ENCODE data around the gene CD248.
"Not testable (repeated sequence)": the region's sequence is repeated elsewhere in the genome, so short reads cannot be mapped to it uniquely, and the experiment has no call there.

CD248 gene

DNA sequence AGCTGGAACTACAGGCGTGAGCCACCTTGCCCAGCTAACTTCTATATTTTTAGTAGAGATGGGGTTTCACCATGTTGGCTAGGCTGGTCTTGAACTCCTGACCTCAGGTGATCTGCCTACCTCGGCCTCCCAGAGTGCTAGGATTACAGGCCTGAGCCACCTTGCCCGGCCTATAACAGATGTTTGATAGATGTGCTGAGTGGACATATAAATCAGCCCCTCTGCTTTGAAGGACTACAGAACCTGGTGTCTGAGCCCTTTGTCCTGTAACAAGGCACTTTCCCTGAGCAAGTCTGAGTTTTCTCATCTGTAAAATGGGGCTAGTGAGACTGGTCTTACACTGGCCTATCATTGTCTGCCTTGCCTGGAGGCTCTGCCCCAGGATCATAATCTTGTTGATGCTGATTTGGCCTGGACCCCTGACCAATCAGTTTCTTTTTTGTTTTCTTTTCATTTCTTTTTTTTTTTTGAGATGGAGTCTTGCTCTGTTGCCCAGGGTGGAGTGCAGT is 12.4 kb upstream of the CD248 start:
- no peak for DNase-seq (ENCODE audit: low read depth, low spot score)

DNA sequence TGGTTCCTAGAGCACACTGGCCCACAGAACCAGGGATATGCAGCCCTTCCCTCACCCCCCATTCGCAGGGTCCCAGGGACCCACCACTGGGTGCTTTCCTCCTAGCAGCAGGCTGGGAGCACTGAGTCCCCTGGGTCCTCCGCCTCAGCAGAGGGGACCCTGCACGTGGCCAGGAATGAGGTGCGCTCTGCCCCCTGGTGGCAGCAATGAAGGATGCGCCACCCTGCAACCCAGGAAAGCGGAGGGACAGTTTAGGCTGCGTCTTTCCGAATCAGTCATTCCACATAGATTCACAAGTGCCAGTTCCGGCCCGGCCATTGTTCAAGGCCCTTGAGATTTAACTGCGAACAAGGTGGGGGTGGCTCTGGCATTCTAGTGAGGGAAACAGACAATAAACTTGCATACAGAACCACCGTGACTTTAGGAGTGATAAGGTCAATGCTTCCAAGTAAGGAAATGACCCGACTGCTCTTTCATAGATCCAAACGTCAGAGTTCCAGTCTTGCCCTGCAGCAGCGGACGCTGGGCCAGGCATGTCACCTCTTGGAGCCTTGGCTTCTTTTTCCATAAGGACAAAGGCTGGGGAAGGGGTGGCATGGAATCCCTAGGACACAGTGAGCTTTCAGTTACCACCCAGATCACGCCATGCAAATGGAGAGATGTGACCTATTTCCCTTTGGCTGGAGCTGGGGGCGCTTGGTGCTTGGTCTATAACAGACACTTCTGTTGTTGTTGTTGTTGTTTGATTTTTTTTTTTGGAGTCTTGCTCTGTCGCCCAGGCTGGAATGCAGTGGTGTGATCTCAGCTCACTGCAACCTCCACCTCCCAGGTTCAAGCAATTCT is 11.7 kb upstream of the CD248 start:
- no peak for DNase-seq (ENCODE audit: low read depth, low spot score)

DNA sequence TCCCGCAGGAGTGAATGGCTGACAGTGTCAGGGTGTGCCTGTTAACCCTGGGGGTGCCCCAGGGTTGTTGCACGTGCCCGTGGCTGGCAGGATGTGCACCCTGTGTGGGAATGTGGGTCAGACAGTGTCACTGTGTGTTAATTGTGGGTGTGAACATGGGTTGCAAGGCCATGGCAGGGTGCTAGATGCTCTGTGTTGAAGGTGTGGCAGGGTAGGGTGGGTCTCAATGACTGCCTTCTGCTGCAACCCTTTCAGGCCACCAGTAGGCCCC is 11.1 kb upstream of the CD248 start:
- DNase-seq (ENCODE audit: low read depth, low spot score): no peak

DNA sequence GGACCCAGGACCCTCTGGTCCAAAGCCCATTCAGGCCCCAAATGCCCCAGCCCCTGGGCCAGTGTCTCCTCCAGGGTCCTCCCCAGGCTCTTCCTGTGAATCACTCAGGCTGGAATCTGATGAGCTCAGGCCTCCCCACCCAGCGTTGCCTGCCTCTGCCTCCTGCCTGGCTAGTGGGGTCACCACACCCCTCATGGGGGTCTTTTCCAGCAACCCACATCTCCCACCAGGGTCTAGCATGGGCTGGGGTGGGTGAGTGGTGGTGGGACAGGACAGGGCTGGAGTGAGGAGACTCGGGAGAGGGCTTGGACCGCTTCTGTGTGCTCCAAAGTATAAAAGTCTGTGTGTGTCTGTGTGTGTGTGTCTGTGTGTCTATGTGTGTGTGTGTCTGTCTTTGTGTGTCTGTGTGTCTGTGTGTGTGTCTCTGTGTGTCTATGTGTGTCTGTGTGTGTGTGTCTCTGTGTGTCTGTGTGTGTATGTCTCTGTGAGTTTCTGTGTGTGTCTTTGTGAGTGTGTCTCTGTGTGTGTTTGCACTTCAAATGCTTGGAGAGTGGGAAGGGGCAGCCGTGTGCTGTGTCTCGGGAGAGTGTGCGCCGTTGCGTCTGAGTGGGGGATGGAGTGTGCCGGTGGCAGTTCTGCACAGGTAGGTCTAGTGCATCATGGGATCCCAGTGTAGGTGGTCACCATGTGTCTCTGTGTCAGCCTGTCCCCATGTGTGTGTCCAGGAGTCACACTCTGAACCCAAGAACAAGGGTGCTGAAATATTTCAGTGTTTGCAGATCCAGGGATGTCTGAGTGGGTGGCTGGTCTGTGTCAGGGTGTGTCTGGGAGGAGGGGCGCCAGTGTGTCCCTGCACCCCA is 10.6 kb upstream of the CD248 start:
- no peak for DNase-seq (ENCODE audit: low read depth, low spot score)

DNA sequence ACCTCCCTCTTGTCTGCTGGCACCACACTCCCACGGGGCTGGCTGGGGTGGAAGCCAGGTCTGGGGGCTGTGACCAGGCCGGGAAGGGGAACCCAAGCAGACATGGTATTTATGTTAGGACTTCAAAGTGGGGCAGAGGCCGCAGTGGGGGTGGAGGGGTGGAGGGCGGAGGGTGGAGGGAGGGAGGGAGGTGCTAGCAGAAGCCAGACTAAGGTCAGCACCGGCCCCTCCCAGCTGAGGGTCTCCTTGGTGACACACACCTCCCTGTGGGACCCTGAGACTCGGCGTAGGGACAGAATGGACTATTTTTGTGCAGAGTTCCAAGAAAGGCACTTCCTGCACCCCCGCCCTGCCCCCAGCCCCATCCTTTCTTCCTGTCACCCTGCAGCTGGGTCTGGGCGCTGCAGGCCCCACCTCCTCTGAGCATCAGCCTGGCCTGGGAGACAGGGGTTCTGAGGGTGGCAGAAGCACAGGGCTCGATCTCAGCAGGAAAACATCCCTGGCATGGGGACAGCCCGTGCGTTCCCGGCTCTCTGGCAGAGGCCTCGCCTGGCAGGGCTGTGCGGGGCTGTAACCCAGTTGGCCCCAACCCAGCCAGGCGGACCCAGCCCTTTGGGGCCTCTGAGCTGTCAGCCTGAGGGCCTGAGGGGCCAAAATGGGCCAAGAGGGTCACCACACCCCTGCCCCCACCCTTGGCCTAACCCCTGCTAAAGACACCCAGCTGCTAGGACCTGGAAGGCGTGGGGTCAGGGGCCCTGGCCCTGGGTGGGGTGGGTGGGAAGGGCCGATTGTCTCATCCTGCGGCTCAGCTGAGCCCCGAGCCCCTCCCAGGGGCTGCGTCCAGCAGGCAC is 9.6 kb upstream of the CD248 start:
- no peak for DNase-seq (ENCODE audit: low read depth, low spot score)

DNA sequence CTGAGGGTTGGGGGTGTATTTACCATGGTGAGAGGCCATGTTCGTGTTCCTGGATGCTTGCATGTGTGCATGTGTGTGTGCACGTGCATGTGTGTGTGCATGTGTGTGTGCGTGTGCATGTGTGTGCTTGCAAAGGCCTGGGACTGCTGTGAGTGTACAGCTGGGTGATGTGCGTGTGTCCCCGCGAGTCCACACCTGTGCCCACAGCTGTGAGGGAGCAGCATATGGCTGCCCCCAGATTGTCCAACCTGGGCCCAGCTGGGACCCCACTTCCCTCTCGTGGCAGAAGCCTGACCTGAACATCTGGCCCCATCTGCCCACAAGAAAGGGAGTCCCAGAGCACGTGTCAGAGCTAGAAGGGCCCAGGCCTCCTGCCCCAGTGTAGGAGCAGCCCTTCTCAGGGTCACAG is 8.4 kb upstream of the CD248 start:
- no peak for DNase-seq (ENCODE audit: low read depth, low spot score)

DNA sequence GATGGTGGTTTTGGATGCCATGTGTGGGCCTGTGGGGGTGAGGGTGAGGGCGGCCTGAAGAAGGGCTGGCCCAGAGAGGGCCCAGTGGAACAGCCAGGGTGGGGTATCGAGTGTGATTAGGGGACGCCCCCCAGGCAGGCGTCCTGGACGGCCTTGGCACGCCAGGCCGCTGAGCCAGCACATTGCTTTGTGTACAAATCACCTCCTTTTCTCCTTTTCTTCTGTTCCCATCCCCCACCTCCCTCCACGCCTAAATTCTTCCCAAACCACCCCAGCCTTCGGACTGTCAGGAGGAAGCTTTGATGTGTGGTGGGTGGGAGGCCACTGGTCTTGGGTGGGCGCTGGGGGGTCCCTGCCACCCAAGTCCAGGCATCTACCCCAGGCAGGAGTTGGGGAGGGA is 7.8 kb upstream of the CD248 start:
- no peak for DNase-seq (ENCODE audit: low read depth, low spot score)

DNA sequence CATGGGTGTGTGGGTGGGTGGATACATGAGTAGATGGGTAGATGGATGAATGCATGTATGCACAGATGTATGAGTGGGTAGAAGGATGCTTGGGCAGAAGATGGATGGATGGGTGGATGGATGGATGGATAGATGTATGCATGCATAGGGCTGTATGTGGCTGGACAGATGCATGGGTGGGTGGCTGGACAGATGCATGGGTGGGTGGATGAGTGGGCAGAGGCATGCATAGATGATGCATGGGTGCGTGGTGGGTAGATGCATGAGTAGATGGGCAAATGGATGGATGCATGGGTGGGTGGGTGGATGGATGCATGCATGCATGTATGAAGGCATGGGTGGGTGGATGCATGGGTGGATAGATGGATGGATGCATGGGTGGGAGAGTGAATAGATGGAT is 6.8 kb upstream of the CD248 start:
- no peak for DNase-seq (ENCODE audit: low read depth, low spot score)

DNA sequence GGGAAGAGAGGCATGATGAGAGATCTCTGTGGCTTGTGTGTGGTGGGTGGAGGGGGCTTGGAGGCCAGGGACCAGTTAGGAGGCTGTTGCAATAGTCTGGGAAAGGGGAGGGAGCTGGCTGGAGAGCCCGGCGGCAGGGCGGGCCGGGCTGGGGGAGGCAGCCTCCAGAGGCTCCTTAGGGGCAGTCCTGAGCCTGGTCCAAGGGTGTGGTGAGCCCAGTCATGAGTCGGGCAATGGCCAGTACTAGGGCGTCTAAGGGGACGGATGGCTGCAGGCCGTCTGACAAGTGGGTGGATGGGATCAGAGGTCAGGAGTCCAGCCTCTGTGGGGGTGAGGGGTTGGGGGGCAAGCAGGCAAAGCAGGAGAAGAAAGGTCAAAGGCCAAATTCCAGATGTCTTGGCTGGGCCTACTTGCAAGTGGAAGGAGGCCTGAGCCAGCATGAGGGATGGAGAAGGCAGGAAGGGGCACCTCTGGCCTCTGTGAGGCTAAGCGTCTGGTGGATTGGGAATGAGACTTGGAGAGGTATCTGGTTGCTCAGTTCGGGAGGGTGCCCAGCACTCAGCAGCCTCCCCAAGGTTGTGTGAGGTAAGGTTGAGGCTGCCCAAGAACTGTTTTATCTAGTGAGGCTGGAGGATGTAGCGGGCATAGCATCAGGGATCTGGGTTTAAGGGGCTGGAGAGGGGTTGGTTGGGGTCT is 6.0 kb upstream of the CD248 start:
- no peak for DNase-seq (ENCODE audit: low read depth, low spot score)

DNA sequence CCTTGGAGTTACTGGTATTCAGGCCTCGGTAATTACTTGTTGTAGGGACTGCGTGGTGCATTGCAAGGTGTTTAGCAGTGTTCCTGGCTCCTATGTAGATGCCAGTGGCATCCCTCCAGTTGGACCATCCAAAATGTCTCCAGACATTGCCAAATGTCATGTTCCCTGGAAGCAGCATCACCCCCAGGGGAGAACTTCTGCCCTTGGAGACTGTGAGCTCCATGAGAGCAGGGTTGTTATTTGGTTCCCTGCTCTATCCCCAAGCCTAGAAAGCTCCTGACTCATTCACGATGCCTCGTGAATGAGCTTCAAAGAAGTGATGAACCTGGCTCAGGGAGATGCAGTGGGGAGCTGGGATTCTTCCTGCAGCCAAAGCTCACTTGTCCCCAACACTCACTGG is 4.8 kb upstream of the CD248 start:
- DNase-seq (ENCODE audit: low read depth, low spot score): no peak

DNA sequence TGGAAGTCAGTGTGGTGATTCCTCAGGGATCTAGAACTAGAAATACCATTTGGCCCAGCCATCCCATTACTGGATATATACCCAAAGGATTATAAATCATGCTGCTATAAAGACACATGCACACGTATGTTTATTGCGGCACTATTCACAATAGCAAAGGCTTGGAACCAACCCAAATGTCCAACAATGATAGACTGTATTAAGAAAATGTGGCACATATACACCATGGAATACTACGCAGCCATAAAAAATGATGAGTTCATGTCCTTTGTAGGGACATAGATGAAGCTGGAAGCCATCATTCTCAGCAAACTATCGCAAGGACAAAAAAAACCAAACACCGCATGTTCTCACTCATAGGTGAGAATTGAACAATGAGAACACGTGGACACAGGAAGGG is 3.9 kb upstream of the CD248 start:
- not testable (repeated sequence) for DNase-seq (ENCODE audit: low read depth, low spot score)

DNA sequence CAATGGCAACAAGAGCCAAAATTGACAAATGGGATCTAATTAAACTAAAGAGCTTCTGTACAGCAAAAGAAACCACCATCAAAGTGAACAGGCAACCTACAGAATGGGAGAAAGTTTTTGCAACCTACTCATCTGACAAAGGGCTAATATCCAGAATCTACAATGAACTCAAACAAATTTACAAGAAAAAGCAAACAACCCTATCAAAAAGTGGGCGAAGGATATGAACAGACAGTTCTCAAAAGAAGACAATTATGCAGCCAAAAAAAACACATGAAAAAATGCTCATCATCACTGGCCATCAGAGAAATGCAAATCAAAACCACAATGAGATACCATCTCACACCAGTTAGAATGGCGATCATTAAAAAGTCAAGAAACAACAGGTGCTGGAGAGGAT is 3.4 kb upstream of the CD248 start:
- not testable (repeated sequence) for DNase-seq (ENCODE audit: low read depth, low spot score)

DNA sequence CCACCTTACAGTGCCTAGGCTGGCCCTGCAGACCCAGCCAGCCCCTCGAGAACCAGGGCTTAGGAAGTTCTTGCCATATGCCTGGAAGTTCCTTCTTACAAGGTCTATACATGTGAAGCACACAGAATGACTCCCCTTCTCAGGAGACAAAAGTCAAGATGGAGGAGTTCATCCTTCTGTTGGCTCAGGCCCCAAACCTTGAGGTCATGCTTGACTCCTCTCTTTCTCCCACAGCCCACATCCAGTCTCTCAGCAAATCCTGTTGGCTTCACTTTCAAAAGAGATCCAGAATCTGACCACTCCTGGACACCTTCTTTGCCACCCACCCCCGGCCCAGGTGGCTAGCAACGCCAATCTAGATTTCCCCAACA is 1.7 kb upstream of the CD248 start:
- no peak for DNase-seq (ENCODE audit: low read depth, low spot score)

DNA sequence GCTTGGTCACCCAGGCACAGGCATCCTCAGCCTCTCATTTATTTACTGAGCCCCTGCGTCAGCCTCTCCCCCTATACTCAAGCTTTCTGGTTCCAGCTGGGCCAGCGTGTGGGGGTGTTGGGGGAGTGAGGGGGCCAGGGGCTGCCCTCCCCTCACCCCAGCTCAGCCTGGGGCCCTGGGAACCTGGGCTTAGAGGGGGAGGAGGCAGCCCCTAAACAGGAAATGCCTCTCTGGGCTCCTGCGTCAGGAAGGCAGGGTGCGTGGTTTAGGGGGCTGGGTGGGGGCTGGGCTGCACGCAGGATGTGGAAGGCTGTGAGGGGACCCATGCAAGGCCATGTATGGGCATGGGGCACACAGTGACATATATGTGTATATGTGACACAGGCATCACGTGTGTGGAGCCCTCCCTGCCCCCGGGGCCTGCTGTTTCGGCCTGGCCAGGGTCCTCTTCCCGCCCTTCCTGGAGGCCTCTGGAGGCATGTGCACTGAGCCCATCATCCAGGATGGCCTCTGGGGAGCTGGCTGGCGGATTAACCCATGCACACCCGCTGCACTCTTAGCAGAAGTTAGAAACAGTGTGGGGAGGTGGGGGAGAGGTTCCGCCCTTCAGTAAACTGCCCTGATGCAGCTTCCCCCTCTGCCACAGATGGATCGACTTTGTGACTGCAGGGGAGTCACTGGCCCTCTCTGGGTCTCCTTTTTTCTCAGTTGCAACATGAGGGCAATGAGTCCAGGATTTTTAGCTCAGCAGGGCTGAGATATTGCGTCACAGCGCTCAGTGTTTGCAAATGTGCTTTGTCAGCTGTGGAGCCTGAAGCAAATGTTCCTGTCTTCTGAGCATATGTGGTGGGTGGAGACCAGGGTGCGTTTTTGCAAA is 1.1 kb upstream of the CD248 start:
- DNase-seq (ENCODE audit: low read depth, low spot score): no peak

DNA sequence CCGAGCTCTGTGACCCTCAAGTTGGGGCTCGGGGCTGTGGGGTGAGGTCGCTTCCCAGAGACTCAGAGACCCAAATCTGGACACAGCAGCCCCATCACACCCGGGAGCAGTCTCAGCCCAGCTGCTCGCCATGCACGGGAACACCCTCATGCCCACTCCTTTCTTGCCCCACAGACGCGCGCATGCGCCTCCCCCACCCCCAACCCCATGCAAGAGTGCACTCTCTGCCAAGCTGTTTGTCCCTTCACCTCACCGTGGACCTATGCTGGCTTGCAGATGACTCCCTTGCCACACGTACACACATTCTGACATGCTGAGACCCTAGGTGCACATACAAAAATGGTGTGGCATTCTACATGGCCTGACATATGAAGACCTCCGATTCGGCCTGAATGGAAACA is 478 bp upstream of the CD248 start:
- DNase-seq (ENCODE audit: low read depth, low spot score): no peak

DNA sequence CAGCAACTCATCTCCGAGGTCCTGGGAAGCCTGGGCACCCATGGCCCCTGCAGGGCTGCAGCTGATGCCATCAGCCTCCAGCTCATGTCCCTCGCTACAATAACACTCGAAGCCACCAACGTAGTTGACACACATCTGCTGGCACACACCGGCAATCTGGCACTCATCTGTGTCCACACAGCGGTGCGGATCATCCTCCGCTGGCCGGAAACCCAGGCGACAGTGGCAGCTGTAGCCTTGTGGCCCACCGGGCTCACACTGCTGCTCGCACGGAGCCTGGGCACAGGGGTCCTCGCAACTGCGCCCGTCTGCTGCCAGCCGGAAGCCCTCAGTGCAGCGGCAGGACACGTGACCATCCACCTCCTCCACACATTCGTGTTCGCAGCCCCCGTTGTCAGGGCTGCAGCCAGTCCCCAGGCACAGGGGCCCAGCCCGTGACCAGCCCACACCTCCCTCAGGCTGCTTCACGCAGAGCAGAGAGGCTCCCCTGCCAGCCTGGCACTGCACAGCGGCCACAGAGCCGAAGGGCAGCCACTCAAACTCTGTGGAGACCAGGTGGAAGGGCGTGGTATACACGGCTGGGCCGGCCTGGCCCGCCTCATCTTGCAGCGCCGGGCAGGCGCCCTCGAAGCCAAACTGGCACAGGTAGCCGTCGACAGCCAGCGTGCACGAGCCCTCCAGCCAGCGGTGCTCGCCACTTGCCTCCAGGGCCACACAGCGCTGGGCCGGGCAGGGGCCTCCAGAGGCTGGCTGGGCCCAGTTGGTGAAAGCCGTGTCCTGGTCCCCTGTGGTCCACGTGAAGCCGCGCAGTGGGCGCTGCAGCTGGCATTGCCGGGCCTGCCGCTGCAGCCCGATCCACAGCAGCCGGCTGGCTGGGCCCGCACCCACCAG is 678 bp downstream of the CD248 start:
- no peak for DNase-seq (ENCODE audit: low read depth, low spot score)

DNA sequence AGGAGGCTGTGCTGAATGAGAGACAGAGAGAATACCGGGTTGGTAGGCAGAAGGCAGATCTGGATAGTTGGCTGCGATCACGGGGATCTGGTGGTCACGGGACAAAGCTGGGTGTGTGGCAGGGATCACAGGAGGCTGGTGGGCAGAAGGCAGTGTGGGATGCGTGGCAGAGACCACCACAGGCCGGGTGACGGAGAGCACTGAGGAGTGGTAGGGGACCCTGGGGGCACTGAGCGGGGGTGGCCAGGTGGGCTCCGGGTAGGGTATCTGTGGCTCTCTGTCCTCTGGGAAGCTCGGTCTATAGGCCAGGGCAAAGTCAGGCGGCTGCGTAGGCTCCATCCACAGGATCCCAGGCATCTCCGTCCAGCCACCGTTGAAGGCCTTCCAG is 1.4 kb downstream of the CD248 start:
- DNase-seq (ENCODE audit: low read depth, low spot score): no peak

DNA sequence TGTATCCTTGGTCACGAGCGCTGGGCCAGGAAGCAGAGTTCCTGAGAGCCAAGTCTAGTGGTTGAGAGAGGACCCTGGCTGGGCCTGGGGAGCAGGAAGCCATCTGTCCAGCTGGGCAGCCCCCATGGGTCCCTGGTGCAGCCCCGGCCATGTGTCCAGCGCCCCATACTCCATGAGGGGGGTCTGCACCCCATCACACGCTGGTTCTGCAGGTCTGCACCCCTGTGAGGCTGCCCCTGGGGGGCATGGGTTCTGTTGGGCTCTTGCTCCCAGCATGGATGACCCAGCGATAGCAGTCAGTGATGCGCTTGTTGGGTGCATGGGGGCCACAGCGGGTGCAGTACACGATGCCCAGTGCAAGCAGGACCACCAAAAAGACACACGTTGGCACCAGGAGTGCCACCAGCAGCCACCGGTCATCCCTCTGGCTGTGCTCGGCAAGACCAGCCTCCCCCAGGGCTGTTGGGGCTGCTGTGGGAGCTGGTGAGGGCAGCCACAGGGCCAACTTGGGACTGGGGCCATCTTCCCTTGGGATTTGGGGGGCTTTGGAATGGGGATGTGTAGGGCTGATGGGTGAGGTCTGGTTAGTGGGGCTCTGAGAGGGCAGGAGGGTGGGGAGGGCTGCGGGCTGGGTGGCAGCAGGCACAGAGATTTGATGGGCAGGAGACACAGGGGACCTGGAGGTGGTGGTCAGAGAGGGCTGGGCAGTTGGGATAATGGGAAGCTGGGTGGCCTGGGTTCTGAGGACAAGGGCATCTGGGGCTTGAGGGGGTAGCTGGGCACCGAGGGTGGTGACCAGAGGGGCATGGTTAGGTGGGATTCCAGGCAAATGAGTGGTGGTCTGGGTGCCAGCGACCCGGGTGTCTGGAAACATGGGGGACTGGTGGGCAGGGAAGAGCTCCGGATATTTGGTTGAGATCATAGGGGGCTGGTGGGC is 2.0 kb downstream of the CD248 start:
- no peak for DNase-seq (ENCODE audit: low read depth, low spot score)

DNA sequence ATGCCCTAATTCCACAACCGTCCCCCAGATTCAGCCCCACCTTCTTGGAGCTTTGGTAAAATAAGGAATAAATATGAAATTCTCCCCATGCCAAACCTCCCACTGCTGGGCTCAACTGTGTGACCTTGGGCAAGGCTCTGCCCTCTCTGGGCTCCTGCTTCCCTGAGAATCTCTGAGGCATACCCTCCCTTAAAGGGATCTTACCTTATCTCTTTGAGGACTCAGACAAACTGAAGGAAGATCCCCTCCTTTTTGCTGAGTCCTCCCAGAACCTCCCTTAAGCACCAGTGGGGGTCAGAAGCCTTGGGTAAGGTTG is 2.7 kb downstream of the CD248 start:
- no peak for DNase-seq (ENCODE audit: low read depth, low spot score)
